T-helper 2 cell treated with Interferon-gamma antibody and Interleukin-4, amounts not matched to agents 5 μg/mL and 100 μg/mL, for 36 hours (primary cell): ENCODE data around the gene SP140L.
A peak's percentile ranks its signal among the peaks of the same experiment; 100 is the strongest.
"Not testable (repeated sequence)": the region's sequence is repeated elsewhere in the genome, so short reads cannot be mapped to it uniquely, and the experiment has no call there.

Source experiments
- DNase-seq: peaks from one replicate; pipeline ENCODE4 v3.0.0; 2021; ENCODE audit warnings: low spot score
- H3K27ac Mint-ChIP-seq: one replicate; pipeline ENCODE4 v1.8.0; 2021; ENCODE audit warnings: mild to moderate bottlenecking, mixed read lengths
- H3K27me3 Mint-ChIP-seq: one replicate; pipeline ENCODE4 v1.8.0; 2021; ENCODE audit warnings: low read depth, mixed read lengths
- H3K36me3 Mint-ChIP-seq: one replicate; pipeline ENCODE4 v1.8.0; 2021; ENCODE audit warnings: low read depth, mixed read lengths
- H3K4me1 Mint-ChIP-seq: one replicate; pipeline ENCODE4 v1.8.0; 2021; ENCODE audit warnings: low read depth, mixed read lengths
- H3K4me3 Mint-ChIP-seq: one replicate; pipeline ENCODE4 v1.8.0; 2022; ENCODE audit warnings: mild to moderate bottlenecking, moderate library complexity, mixed read lengths
- H3K9me3 Mint-ChIP-seq: one replicate; pipeline ENCODE4 v1.8.0; 2021; ENCODE audit warnings: mixed read lengths

SP140L gene

DNA sequence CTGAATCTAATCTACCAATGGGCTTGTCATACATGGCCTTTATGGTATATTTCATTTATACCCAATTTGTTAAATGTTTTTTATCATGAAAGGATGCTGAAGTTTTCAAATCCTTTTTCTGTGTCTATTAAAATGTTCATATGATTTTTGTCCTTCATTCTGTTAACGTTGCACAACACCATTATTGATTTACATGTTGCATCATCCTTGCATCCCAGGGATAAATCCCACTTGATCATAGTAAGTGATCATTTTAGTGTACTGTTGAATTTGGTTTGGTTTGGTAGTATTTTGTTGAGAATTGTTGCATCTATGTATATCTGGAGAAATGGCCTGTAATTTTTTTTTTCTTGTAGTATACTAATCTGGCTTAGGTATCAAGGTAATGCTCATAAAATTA is 98.4 kb downstream of the SP140L start:
- peaks cover 85% of the 10 kb centered on the region for H3K36me3 Mint-ChIP-seq
- no peaks in the 10 kb centered on the region for H3K27me3 Mint-ChIP-seq
- peak overlapping the region; percentile 49 for H3K4me3 Mint-ChIP-seq
- H3K4me1 Mint-ChIP-seq, result peaks cover 65% of the 10 kb centered on the region
- no peak for DNase-seq
- no peak overlapping the region for H3K27ac Mint-ChIP-seq
- H3K9me3 Mint-ChIP-seq, result peaks cover 19% of the 10 kb centered on the region

- peak overlapping the region; percentile 21 for H3K4me3 Mint-ChIP-seq
- H3K36me3 Mint-ChIP-seq, result peaks cover 88% of the 10 kb centered on the region
- peaks cover 37% of the 10 kb centered on the region for H3K9me3 Mint-ChIP-seq
- DNase-seq, result no peak
- H3K4me1 Mint-ChIP-seq, result peaks cover 56% of the 10 kb centered on the region
- peak overlapping the region; percentile 8 for H3K27ac Mint-ChIP-seq
- H3K27me3 Mint-ChIP-seq, result no peaks in the 10 kb centered on the region
Observed at GRCh38 chr2:230429513-230429912, 102.5 kb downstream of the SP140L start.

GRCh38 chr2:230430957-230431910 is 104.2 kb downstream of the SP140L start:
- no peak for DNase-seq
- Mint-ChIP-seq H3K27ac (peak overlapping the region; percentile 20), H3K9me3 (peaks cover 48% of the 10 kb centered on the region), H3K36me3 (peaks cover 88% of the 10 kb centered on the region), H3K4me1 (peaks cover 49% of the 10 kb centered on the region), H3K4me3 (peak overlapping the region; percentile 50), H3K27me3 (no peaks in the 10 kb centered on the region)

- peaks cover 43% of the 10 kb centered on the region for H3K4me1 Mint-ChIP-seq
- H3K27ac Mint-ChIP-seq, result no peak overlapping the region
- H3K9me3 Mint-ChIP-seq, result peaks cover 39% of the 10 kb centered on the region
- H3K27me3 Mint-ChIP-seq, result no peaks in the 10 kb centered on the region
- DNase-seq, result no peak
- H3K36me3 Mint-ChIP-seq, result peaks cover 87% of the 10 kb centered on the region
- no peak overlapping the region for H3K4me3 Mint-ChIP-seq
Observed at GRCh38 chr2:230434677-230435324, 107.8 kb downstream of the SP140L start.

DNA sequence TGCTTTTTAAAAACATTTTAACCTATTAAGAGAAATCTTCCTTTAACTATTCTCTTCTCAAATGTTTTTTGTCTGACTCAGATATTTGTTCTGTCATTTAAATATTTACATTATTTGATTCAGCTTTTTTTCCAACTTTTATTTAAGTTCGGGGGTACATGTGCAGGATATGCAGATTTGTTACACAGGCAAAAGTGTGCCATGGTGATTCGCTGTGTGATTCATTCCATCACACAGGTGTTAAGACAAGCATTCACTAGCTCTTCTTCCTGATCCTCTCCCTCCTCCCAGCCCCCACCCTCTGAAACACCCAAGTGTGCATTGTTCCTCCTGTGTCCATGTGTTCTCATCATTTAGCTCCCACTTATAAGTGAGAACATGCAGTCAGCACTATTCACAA is 108.4 kb downstream of the SP140L start:
- DNase-seq, result no peak
- Mint-ChIP-seq H3K27me3 (no peaks in the 10 kb centered on the region), H3K4me1 (peaks cover 41% of the 10 kb centered on the region), H3K4me3 (no peak overlapping the region), H3K9me3 (peaks cover 34% of the 10 kb centered on the region), H3K27ac (no peak overlapping the region), H3K36me3 (peaks cover 83% of the 10 kb centered on the region)

- H3K36me3 Mint-ChIP-seq, result peaks cover 82% of the 10 kb centered on the region
- H3K4me3 Mint-ChIP-seq, result peak overlapping the region; percentile 82
- peak overlapping the region; percentile 96 for H3K27ac Mint-ChIP-seq
- peaks cover 16% of the 10 kb centered on the region for H3K9me3 Mint-ChIP-seq
- peaks cover 46% of the 10 kb centered on the region for H3K4me1 Mint-ChIP-seq
- H3K27me3 Mint-ChIP-seq, DNase-seq: not testable (repeated sequence)
Observed at GRCh38 chr2:230439121-230439520, 112.1 kb downstream of the SP140L start.

GRCh38 chr2:230439590-230439989 is 112.6 kb downstream of the SP140L start:
- peak overlapping the region; percentile 82 for H3K4me3 Mint-ChIP-seq
- peaks cover 82% of the 10 kb centered on the region for H3K36me3 Mint-ChIP-seq
- peaks cover 16% of the 10 kb centered on the region for H3K9me3 Mint-ChIP-seq
- H3K27ac Mint-ChIP-seq, result peak overlapping the region; percentile 96
- no peak for DNase-seq
- H3K4me1 Mint-ChIP-seq, result peaks cover 46% of the 10 kb centered on the region
- no peaks in the 10 kb centered on the region for H3K27me3 Mint-ChIP-seq

DNA sequence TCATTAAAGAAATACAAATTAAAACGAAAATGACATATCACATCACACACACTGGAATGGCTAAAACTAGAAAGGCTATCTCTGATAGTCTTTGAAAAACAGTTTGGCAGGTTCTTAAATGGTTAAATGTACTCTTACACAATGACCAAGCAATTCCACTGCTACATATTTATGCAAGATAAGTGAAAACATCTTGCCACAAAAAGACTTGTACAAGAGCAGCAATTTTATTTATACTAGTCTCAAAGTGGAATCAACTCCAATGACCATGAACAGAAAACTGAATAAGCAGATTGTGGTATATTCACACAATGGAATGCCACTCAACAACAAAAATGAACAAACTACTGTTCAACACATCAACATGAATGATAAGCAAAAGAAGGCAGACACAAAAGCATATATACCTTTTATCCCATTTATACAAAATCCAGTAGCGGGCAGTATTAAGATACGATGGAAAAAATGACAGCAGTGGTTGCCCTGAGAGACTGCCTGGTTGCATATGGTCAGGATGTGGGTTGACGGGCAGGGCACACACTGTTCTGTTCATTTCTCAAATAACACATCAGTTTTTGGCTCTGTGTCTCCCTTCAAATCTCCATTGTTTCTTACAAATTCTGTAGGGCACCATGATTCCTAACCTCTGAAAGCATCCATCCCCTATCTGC is 114.4 kb downstream of the SP140L start:
- peak; percentile 61 for DNase-seq
- H3K9me3 Mint-ChIP-seq, result peaks cover 3% of the 10 kb centered on the region
- H3K27me3 Mint-ChIP-seq, result no peaks in the 10 kb centered on the region
- peak overlapping the region; percentile 90 for H3K27ac Mint-ChIP-seq
- H3K4me1 Mint-ChIP-seq, result peaks cover 48% of the 10 kb centered on the region
- peaks cover 78% of the 10 kb centered on the region for H3K36me3 Mint-ChIP-seq
- peak overlapping the region; percentile 60 for H3K4me3 Mint-ChIP-seq

GRCh38 chr2:230443541-230443940 is 116.5 kb downstream of the SP140L start:
- no peak for DNase-seq
- H3K27me3 Mint-ChIP-seq, result no peaks in the 10 kb centered on the region
- H3K27ac Mint-ChIP-seq, result peak overlapping the region; percentile 68
- H3K36me3 Mint-ChIP-seq, result peaks cover 81% of the 10 kb centered on the region
- H3K4me3 Mint-ChIP-seq, result no peak overlapping the region
- H3K9me3 Mint-ChIP-seq, result no peaks in the 10 kb centered on the region
- H3K4me1 Mint-ChIP-seq, result peaks cover 70% of the 10 kb centered on the region

GRCh38 chr2:230444832-230445231 is 117.8 kb downstream of the SP140L start:
- Mint-ChIP-seq H3K4me3 (no peak overlapping the region), H3K27ac (no peak overlapping the region), H3K9me3 (no peaks in the 10 kb centered on the region), H3K27me3 (no peaks in the 10 kb centered on the region), H3K36me3 (peaks cover 79% of the 10 kb centered on the region), H3K4me1 (peaks cover 66% of the 10 kb centered on the region)
- DNase-seq, result no peak

- Mint-ChIP-seq H3K36me3 (peaks cover 84% of the 10 kb centered on the region), H3K27me3 (no peaks in the 10 kb centered on the region), H3K27ac (peak overlapping the region; percentile 95), H3K4me1 (peaks cover 63% of the 10 kb centered on the region), H3K9me3 (no peaks in the 10 kb centered on the region), H3K4me3 (no peak overlapping the region)
- no peak for DNase-seq
Observed at GRCh38 chr2:230447036-230447435, 120.0 kb downstream of the SP140L start.

DNA sequence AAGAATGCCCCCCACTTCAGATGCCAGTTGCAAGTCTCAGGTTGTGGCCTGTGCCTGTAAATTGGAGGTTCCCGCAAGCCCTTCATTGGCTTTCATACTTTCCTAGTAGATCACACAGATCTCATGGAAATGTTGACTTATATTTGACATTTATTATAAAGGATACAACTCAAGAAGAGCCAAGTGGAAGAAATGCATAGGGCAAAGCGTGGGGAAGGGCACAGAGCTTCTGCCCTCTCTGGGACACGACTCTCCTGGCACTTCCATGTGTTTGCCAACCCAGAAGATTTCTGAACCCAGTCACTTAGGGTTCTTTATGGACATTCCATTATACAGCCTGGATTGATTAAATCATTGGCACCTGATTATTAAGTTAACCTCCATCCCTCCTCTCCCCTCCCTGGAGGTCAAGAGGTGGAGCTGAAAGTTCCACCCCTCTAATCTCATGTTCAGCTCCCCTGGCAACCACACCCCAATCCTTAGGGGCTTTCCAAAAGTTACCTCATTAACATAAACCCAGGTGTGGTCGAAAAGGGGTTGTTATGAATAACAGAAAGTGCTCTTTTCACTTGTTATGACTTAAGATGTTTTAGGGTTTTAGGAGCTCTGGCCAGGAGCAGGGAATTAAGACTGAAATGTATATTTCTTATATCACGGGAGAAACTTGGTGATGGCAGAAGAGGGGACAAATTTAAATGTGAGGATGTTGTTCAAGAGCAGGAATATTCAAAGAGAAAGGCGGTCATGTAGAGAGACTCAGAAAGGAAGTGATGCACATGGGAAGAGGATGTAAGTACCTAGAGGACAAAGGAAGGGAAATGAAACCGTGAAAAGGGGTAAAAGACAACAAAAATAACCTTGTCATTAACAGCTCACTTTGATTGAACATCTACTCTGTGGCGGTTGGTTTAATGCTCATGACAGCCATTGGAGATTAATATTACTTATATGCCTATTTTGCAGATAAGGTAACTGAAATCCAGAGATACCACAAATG is 120.8 kb downstream of the SP140L start:
- peak; percentile 50 for DNase-seq
- H3K4me3 Mint-ChIP-seq, result peak overlapping the region; percentile 75
- H3K36me3 Mint-ChIP-seq, result peaks cover 84% of the 10 kb centered on the region
- H3K27ac Mint-ChIP-seq, result peak overlapping the region; percentile 95
- peaks cover 2% of the 10 kb centered on the region for H3K9me3 Mint-ChIP-seq
- no peaks in the 10 kb centered on the region for H3K27me3 Mint-ChIP-seq
- H3K4me1 Mint-ChIP-seq, result peaks cover 62% of the 10 kb centered on the region

DNA sequence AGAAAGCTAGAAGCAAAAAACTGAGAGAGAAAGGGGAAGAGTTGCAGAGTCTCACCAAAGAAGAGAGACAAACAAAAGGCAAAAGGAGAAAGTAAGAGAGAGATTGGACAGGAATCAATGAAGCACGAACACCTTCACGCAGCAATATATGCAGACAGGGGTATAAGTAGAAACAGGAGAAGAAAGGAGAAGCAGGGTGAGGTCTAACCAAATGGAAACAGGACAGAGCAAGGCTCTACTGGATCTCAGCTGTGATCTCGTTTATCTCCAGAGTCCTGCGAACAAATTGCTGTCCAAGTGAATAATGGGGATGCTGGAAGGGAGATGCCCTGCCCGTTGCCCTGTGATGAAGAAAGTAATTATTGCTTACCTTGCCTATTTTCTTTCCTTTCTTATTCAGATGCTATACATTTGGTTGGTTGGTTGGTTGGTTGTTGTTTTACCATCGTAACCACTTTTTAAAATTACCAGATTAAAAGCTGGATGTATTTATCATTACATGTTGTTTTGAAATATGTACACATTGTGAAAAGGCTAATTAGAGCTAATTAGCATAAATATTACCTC is 123.0 kb downstream of the SP140L start:
- peaks cover 86% of the 10 kb centered on the region for H3K36me3 Mint-ChIP-seq
- peaks cover 16% of the 10 kb centered on the region for H3K9me3 Mint-ChIP-seq
- H3K27ac Mint-ChIP-seq, result peak overlapping the region; percentile 14
- no peak for DNase-seq
- no peaks in the 10 kb centered on the region for H3K27me3 Mint-ChIP-seq
- peaks cover 59% of the 10 kb centered on the region for H3K4me1 Mint-ChIP-seq
- H3K4me3 Mint-ChIP-seq, result no peak overlapping the region
